AG04450 (cell line): ENCODE data around the gene LCN12. TPM values are rescaled to one million over a fixed set of nuclear protein-coding genes. Genes with fewer than 3 reads are reported as not detected.

ENCODE experiments used
- CTCF ChIA-PET: fragments of 300-600, 350-600 bp; formaldehyde crosslinking; extraction: SDS; loops from one replicate; lab custom pipeline; 2022; ENCODE audit warnings: antibody characterized with exemption, inconsistent platforms; lab: Charles Lee
- POLR2A ChIA-PET: fragments of 350-600 bp; formaldehyde crosslinking; extraction: SDS; loops from one replicate; lab custom pipeline; 2021; ENCODE audit warnings: antibody characterized with exemption, inconsistent platforms; lab: Yijun Ruan, JAX
- DNase-seq: peaks from one replicate; pipeline ENCODE4 v3.0.0-alpha.2; 2011; ENCODE audit warnings: low read depth, low spot score
- H3K27ac ChIP-seq: one replicate; pipeline ENCODE4 v1.5.1; 2012; ENCODE audit warnings: low read depth, low read length, control low read depth
- H3K27me3 ChIP-seq: one replicate; pipeline ENCODE4 v1.6.0; 2012; ENCODE audit warnings: low read length; ENCODE audit not compliant: control insufficient read depth, insufficient read depth
- H3K4me3 ChIP-seq: 2 replicates; pipeline ENCODE4 v1.5.1; 2011; ENCODE audit warnings: mild to moderate bottlenecking, low read depth, low read length, control low read depth
- H3K9me3 ChIP-seq: 2 replicates; pipeline ENCODE4 v1.5.1; 2012; ENCODE audit warnings: low read length; ENCODE audit not compliant: control insufficient read depth, insufficient read depth
- CTCF ChIP-seq: IDR thresholded peaks from 2 replicates; pipeline ENCODE4 v1.5.1; 2011; ENCODE audit warnings: low read depth, low read length, control low read depth, inconsistent platforms
- polyA plus RNA-seq: library from polyadenylated mRNA; depleted of rRNA; stranded (reverse); fragments of >200 nt; gene quantifications from 2 replicates; pipeline ENCODE4 v1.2.3, GENCODE V29; 2011

The LCN12 gene
- polyA plus RNA-seq, 1 experiment = not detected

GRCh38 chr9:136955943-136956335 lies 3.9 kb downstream of the LCN12 start:
- Histone ChIP-seq H3K4me3 (no peak overlapping the region), H3K27me3 (peaks cover 14% of the 10 kb centered on the region), H3K27ac (no peak overlapping the region), H3K9me3 (no peaks in the 10 kb centered on the region; the same call in 1 of the 2 replicates)
- POLR2A ChIA-PET = no interaction called here
- DNase-seq = no peak
- CTCF ChIA-PET = no interaction called here
- no peak for TF ChIP-seq CTCF

- DNase-seq = no peak
- Histone ChIP-seq H3K27me3 (peaks cover 16% of the 10 kb centered on the region), H3K4me3 (no peak overlapping the region), H3K27ac (no peak overlapping the region), H3K9me3 (no peaks in the 10 kb centered on the region; the same call in 1 of the 2 replicates)
- CTCF ChIA-PET = no interaction called here
- POLR2A ChIA-PET = no interaction called here
- no peak for TF ChIP-seq CTCF
Measured at GRCh38 chr9:136956604-136957003, 4.5 kb downstream of the LCN12 start.

GRCh38 chr9:136957461-136957860 lies 5.4 kb downstream of the LCN12 start:
- Histone ChIP-seq H3K27ac (no peak overlapping the region), H3K4me3 (no peak overlapping the region), H3K9me3 (no peaks in the 10 kb centered on the region; the same call in 1 of the 2 replicates), H3K27me3 (peaks cover 19% of the 10 kb centered on the region)
- ChIA-PET POLR2A (no interaction called here), CTCF (no interaction called here)
- DNase-seq = no peak
- TF ChIP-seq CTCF = no peak

GRCh38 chr9:136957901-136958300 lies 5.8 kb downstream of the LCN12 start:
- H3K27ac ChIP-seq = no peak overlapping the region
- ChIA-PET POLR2A (interaction anchor here (0.6 kb wide), 1 partner anchor 114 kb away, joined by 3 read pairs; no protein-coding TSS in a partner anchor), CTCF (no interaction called here)
- no peak for DNase-seq
- no peak overlapping the region for H3K4me3 ChIP-seq
- no peak for TF ChIP-seq CTCF
- H3K27me3 ChIP-seq = peaks cover 19% of the 10 kb centered on the region
- no peaks in the 10 kb centered on the region; the same call in 1 of the 2 replicates for H3K9me3 ChIP-seq

GRCh38 chr9:136958473-136958872 lies 6.4 kb downstream of the LCN12 start:
- Histone ChIP-seq H3K4me3 (no peak overlapping the region), H3K27me3 (peaks cover 20% of the 10 kb centered on the region), H3K9me3 (no peaks in the 10 kb centered on the region; the same call in 1 of the 2 replicates), H3K27ac (no peak overlapping the region)
- TF ChIP-seq CTCF = no peak
- ChIA-PET POLR2A (interaction anchor here (0.6 kb wide), 1 partner anchor 115 kb away, joined by 3 read pairs; no protein-coding TSS in a partner anchor), CTCF (no interaction called here)
- no peak for DNase-seq
